ENCODE results near the gene RND2. TPM values are rescaled to one million over a fixed set of nuclear protein-coding genes. Genes with fewer than 3 reads are reported as not detected.

Gene RND2
- total and polyA plus RNA-seq, 4 donors = 0.25 to 1.3 (median 0.43) TPM

GRCh38 chr17:43062984-43063638, 38.1 kb downstream of the RND2 start:
- no peak for DNase-seq
- H3K27ac ChIP-seq (ENCODE audit: low read depth in 1 of 2, low read length in 1 of 2) = no peak overlapping the region
- H3K9ac ChIP-seq (ENCODE audit: insufficient read depth in 1 of 2, low read length in 2 of 2) = no peak overlapping the region
- no peaks in the 10 kb centered on the region for H3K4me1 ChIP-seq (ENCODE audit: control insufficient read depth in 5 of 5, insufficient read depth in 5 of 5, low read length in 5 of 5)
- H3K27me3 ChIP-seq (ENCODE audit: control insufficient read depth in 3 of 3, insufficient read depth in 3 of 3, low read length in 2 of 3) = no peaks in the 10 kb centered on the region
- no peak for TF ChIP-seq CTCF (IDR thresholded peaks at IDR 0.05; ENCODE audit: control extremely low read depth, extremely low read depth)
- ATAC-seq (ENCODE audit: insufficient read depth, low FRiP score) = no peak
- H3K4me3 ChIP-seq = no peak overlapping the region
- 96% methylated on average over 10 of the region's 10 CpGs for WGBS, 2 donors
- H3K36me3 ChIP-seq (ENCODE audit: control insufficient read depth in 4 of 4, insufficient read depth in 4 of 4, low read length in 4 of 4) = peaks cover 0 to 3% (median under 1%) of the 10 kb centered on the region in 4 donors
- H3K9me3 ChIP-seq (ENCODE audit: control insufficient read depth in 4 of 4, insufficient read depth in 3 of 4, low read length in 3 of 4) = no peaks in the 10 kb centered on the region

- 88 to 96% methylated on average over 6 of the region's 6 CpGs for WGBS, 2 donors
- no peaks in the 10 kb centered on the region for H3K4me1 ChIP-seq (ENCODE audit: control insufficient read depth in 5 of 5, insufficient read depth in 5 of 5, low read length in 5 of 5)
- no peaks in the 10 kb centered on the region for H3K27me3 ChIP-seq (ENCODE audit: control insufficient read depth in 3 of 3, insufficient read depth in 3 of 3, low read length in 2 of 3)
- H3K36me3 ChIP-seq (ENCODE audit: control insufficient read depth in 4 of 4, insufficient read depth in 4 of 4, low read length in 4 of 4) = peaks cover 0 to 5% (median 2%) of the 10 kb centered on the region in 4 donors
- no peak for ATAC-seq (ENCODE audit: insufficient read depth, low FRiP score)
- no peak overlapping the region for H3K27ac ChIP-seq (ENCODE audit: low read depth in 1 of 2, low read length in 1 of 2)
- no peak overlapping the region for H3K9ac ChIP-seq (ENCODE audit: insufficient read depth in 1 of 2, low read length in 2 of 2)
- peak in 1 of 3 donors; percentile 1 for DNase-seq
- no peak for TF ChIP-seq CTCF (IDR thresholded peaks at IDR 0.05; ENCODE audit: control extremely low read depth, extremely low read depth)
- H3K4me3 ChIP-seq = no peak overlapping the region
- H3K9me3 ChIP-seq (ENCODE audit: control insufficient read depth in 4 of 4, insufficient read depth in 3 of 4, low read length in 3 of 4) = no peaks in the 10 kb centered on the region
Observed at GRCh38 chr17:43068570-43069367, 43.7 kb downstream of the RND2 start.

DNA sequence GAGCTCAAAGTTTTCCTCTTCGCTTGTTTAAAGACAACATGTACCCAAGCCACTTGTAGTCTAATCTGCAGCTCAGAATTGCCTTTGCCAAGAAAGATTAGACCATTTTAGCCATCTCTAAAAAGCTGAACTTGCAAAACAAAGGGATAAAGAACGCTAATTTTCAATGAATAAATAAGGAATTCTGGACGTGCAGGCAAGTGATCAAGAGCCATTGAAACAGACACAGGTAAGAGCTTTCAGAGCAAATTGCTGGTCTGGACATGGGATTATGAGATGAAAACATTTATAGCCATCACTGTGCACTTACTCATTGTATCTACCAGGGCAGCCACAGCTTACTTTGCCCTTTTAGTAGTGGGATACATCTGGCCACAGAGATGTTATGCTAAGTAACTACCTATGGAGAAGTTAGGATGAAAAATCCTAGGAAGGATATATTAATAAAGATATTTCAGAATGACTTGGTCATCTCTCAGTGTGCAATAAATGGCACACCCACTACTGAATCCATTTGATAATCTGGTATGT, 44.4 kb downstream of the RND2 start:
- Histone ChIP-seq H3K36me3 (ENCODE audit: control insufficient read depth in 4 of 4, insufficient read depth in 4 of 4, low read length in 4 of 4) (peaks cover 2 to 5% (median 2%) of the 10 kb centered on the region in 4 donors), H3K9me3 (ENCODE audit: control insufficient read depth in 4 of 4, insufficient read depth in 3 of 4, low read length in 3 of 4) (no peaks in the 10 kb centered on the region), H3K4me3 (no peak overlapping the region), H3K9ac (ENCODE audit: insufficient read depth in 1 of 2, low read length in 2 of 2) (no peak overlapping the region), H3K27me3 (ENCODE audit: control insufficient read depth in 3 of 3, insufficient read depth in 3 of 3, low read length in 2 of 3) (no peaks in the 10 kb centered on the region), H3K27ac (ENCODE audit: low read depth in 1 of 2, low read length in 1 of 2) (no peak overlapping the region), H3K4me1 (ENCODE audit: control insufficient read depth in 5 of 5, insufficient read depth in 5 of 5, low read length in 5 of 5) (no peaks in the 10 kb centered on the region)
- ATAC-seq (ENCODE audit: insufficient read depth, low FRiP score) (no peak), DNase-seq (no peak)
- TF ChIP-seq CTCF (IDR thresholded peaks at IDR 0.05; ENCODE audit: control extremely low read depth, extremely low read depth) = no peak
- 85 to 96% methylated on average over 3 of the region's 3 CpGs for WGBS, 2 donors

Data from lung (tissue), 12 donors.